Embryonic facial prominence (tissue), 1 donor: ENCODE measurements around the gene CCNY.

Experiments
- DNase-seq: peaks from one replicate; pipeline ENCODE4 v3.0.0-alpha.2; 2016; ENCODE audit errors: extremely low spot score

The CCNY gene

DNA sequence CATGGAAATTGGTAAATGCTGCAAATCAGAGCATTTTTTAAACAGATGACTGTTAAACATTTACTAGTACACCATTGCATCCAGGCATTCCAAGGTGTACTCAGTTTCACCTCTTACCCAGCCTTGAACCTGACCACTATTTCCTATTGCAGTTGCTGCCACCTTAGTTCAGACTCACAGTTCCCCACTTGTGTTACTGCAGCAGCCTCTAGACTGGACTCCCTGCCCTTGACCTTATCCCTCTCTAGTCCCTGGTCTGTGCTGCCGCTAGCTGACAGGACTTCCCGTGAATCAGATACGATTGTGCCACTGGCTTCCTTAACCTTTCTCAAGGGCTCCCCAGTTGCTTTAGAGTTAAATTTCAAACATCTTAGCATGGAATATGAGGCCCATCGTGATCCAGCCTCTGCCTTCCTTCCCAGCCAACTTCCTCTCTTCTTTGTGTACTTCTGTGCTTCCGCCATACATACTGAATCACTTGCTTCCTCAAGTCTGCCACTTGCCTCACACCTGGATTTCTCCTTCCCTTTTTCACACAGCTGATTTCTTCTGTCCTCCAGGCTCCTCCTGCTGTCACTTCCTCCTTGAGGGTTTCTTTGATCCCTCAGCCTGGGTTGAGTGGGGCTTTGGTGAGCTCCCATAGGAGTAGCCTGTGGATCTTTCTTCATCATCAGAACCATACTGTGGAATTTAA, 150.1 kb downstream of the CCNY start:
- DNase-seq = no peak

DNA sequence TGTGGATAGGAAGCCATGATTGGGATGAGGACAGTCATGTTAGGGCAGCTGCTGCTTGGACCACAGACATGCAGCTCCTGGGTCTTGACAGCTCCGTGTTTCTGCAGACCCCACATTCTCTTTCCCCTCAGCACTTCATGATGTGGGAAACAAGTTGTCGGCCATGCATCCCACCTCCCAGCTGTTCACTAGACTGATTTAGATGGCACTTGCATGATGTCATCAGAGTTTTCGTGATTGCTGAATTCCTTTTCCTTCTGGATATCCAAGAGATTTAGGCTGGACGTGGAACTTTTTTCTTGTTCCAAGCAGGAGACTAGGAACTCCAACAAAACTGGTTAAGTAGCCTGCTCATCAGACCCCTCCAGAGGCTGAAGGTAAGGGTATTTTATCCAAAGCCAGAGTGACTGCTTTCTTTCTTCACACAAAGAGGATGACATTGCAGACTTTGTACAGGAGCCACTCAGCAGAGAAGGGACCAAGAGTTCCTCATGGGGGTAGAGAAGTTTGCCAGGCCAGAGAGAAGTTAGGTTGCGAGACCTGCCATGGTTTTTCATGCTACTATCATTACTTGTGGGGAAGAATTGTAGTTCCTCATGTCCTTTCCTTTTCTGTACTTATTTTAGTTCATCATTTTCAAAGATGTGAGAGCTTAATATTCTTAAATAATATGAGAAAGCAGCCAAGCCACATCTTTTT, 151.2 kb downstream of the CCNY start:
- DNase-seq = no peak

- no peak for DNase-seq
Observed at GRCh38 chr10:35488228-35488627, 151.9 kb downstream of the CCNY start.

DNA sequence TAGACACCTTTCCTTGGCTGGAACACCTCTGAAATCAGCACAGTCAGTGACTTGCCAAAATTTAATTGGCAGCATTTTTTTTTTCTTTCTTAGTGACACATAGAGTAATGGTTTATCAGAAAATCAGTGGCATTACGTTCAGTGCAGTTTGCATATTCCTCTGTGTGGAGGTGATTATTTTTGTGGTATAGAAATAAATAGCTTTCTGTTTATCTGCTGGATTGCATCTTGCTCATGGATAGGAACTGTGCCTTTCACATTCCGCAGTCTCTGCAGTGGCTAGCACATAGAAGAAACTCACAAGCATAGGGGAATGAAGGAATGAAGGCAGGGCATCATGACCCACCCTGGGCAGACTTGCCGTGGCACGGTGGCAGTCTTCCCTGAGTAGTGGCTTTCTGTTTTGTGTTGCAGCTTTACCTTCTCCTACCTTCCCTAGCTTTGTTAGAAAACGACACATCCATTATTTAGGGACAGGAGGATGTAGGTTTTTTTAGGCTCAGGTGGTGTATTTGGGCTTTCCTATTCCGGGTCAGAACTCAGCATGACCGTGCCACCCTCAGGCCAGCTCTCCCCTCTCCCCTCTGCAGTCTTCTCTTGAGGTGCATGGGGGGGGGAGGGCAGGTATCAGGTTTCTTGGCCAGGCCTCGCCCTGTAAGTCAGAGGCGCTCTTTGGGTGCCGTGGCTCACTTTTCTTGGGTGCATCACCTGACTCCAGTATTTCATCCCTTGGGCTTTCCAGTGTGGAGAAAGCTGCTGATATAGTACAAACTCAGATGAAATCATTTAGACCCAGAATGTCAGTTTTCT, 156.3 kb downstream of the CCNY start:
- no peak for DNase-seq

DNA sequence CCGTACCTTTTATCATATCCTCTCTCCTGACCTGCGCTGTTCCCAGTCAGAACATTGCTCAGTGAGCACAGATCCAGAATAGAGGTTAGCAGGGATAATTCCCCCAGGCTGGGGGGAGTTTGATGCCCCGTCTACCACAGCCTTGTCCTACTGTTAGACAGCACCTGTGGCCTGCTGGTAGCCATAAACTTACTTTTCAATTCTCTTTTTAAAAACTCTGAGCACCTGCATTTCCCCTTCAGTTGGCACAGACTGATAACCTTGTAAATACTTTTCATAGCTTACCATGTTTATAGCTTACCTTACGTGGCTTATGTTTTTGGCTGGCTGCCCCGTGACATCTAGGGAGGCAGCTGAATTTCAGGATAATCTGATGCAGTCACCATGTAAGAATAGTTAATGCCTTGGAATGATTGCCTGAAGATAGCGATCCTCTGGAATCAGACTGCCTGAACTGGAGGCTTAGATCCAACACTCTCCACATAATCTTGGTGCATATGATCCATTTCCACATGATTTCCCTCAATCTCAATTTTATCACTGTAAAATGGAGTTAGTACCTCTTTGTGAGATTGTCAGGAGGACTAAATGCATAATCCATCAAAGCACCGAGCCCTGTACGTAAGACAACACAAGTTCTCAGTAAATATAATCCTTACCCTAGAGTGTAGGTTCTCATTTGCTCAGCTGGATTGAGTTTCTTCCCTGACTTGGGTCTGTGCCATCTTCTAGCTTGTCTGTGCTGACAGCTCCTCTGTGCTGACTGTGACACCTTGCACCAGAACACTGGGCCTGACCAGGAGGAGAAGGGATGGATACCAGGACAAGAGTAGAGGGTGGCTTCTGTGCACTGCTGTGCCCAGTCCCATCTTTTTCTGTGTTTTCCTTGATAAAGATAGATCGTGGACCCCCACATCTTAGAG, 157.1 kb downstream of the CCNY start:
- no peak for DNase-seq

DNA sequence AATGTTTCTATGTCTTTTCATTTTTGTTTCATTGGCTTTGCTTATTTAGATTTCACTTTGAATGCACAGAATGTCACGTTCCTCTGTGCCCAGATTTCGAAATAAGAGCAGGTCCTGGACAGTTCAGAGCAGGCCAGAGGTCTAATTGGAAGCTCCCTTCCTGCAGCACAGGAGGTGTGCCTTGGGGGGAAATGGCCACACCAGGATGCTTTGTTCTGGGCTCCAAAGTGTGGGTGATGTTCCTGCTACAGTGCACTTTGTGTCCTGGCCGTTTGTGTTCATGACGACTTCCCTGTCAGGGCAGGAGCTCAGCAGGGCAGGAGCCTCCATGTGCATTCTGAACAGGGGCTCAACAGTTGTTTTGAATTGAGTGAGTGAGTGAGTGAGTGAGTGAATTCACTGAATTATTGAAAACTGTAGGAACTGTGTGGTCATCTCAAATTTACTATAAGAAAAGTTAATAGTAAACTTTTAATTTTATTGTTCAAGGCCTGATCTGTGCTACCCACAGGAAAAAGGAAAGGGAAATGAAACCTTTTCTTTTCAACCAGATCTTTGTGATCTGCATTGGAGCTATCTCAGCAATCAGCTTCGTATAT, 159.3 kb downstream of the CCNY start:
- DNase-seq = no peak

GRCh38 chr10:35497909-35498308, 161.6 kb downstream of the CCNY start:
- DNase-seq = no peak

- DNase-seq = no peak
Observed at GRCh38 chr10:35498693-35499092, 162.4 kb downstream of the CCNY start.

DNA sequence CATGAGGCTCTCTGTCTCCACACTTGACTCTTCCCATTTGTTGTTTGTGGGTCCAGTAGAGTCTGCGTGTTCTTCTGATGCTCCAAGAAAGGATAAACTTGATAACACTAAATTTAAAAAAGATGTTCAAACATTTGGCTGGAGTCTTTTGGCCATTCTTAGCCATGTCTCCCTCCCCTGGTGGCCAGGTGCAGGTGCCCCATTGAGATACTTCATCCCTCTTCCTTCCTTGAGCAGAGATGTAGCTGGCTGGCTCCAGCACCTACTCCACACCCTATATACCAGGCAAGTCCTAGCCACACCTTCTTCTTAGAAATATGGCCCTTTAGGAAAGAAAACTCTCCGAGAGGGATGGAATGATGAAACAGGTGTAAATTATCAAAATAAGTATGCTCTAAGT, 165.6 kb downstream of the CCNY start:
- DNase-seq = no peak

DNA sequence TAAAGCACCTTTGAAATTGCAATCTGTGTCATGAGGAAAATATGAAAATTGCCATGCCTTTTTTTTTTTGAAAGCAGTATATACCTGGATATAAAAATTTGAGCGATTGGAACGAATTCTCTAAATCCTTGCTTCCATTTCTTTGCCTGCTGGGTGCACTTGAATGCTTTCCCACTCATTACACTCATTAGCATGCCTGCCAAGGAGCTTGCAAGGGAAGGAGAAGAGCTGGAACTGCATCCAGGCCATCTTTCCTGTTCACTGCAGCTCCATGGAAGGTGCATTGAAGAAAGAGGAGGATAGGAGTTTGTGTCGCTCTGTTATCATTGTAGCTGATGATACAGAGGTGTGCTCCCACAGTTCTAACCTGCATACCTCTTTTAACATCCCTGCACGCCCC, 166.4 kb downstream of the CCNY start:
- DNase-seq = no peak

DNA sequence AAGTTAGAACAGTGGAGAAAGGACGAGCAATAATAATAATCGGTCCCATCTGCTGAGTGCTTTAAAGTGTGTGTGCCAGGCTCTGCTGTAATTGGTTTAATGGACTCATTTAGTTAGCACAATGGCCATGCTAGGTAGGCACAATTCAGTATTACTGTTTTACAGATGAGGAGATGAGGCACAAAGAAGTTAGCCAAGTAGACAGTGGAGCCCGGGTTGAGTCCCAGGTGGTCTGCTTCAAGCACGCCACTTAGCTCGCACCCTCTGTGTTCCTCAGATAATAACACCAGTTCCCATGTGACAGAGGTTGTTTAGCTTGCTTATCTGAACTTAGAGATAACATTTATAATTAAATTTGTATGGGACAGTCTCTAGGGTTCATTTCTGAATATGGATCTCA, 167.3 kb downstream of the CCNY start:
- no peak for DNase-seq

DNA sequence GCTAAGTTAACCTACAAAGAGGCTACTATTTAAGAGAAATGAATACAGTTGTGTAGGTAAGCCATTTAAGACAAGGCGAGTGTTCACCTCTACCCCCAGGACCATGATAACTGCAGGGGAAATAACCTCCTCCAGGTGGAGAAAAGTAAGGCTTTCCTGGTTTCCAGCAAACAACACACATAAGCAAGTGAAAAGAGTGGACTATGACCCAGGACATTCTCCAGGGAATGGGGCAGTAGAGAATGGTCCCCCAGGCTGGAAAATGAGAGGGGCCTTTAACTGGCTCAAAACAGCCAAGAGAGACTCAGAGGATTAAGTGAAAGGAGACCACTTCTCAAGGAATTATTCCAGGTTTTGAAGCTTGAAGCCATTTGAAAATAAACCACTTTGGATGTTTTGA, 167.8 kb downstream of the CCNY start:
- no peak for DNase-seq

DNA sequence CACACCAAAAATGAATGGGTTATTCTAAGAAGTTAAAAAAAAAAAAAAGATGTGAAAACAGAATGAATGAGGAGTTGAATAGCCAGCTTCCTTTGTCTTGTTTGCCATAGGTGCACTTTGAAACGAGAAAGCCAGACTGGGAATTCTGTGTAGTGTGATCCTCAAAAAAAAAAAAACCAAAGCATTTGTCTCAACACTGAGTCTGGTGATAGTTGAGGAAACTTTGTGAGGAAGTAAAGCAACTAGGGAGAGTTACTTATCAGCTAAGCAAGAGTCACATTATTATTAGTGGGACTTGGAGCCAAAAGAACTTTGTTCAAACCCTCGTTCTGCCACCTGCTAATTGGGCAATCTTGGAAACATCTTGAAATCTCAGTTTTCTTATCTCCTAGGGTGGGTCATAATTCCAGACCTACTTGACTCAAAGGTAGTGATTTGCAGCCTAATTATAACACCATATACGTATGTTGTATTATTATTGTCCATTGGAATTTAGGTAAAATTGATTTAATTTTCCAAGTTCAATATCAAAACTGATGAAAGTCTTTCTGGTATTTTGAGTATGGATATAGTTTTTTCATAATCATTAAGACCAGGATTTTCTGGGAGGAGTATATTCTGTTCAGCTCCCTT, 169.0 kb downstream of the CCNY start:
- no peak for DNase-seq

DNA sequence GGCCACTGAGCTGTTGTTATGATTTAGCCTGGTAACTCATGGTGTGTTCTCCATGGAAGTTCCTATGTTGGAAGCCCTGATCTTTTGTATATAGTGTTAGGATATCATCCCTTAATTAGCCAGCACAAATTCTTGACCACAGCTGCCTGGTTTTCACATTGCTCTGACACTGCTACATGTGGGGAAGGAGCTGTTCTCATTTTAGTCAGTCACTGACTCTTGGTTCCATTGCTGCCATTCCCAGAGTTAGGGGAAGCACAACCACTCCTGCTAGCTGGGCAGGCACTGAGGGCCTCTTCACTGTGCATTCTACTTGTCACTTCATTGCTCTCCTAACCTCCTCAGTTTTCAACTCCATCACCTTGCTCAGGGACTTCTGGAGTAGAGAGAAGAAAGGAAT, 170.4 kb downstream of the CCNY start:
- DNase-seq = no peak

DNA sequence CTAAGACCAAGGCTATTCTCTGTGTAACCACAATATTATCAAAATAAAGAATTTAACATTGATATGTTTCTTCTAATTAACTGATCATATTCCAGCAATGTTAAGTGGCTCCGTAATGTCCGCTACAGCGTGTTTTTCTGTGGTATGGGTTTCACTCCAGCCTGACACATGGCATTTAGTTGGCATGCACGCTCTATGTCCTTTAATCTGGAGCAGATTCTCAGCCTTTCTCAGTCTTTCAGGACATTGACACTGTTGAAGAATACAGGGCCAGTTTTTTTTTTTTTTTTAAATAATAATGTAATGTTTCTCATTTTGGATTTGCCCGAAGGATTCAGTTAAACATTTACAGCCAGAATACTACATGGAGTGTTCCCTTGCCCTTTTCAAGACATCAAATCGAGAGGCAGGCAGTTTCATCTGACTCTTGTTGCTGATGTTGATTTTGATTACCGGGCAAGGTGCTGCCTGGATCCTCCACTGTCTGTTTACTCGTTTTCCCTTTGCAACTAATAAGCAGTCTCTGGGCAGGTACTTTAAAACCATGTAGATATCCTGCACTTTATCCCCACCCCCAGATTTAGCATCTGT, 171.3 kb downstream of the CCNY start:
- no peak for DNase-seq

DNA sequence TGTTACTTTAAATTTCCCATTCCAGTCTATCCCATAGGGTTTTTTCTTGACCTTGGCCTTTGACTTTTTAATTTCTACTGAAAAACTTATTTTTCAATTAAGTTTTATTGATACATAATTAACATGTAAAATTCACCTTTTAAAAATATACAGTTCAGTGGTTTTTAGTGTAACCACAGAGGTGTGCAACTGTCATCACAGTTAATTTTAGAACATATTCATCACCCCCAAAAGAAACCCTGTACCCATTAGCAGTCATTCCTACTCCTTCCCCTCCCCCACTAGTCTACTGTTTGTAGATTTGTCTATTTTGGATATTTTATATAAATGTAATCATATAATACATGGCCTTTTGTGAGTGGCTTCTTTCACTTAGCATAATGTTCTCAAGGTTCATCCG, 172.3 kb downstream of the CCNY start:
- DNase-seq = no peak

GRCh38 chr10:35510891-35511290, 174.6 kb downstream of the CCNY start:
- no peak for DNase-seq

DNA sequence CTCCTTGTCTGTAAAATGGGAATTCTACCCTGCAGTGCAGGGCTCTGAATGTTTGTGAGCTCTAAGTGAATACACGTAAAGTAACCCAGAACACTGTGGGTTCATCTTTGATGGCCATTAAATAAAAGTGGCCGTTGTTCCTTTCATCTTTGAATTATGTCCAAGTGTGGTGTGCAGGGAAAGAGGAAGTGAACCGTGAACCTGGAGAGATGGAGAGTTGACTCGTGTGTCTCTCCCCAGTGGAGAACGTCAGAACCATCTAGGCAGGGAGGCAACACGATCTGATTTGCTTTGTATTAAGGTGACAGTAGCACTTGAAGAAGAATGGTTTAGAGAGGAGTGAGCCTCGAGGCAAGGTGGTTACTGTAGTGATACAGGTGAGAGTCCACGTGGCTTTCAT, 175.3 kb downstream of the CCNY start:
- DNase-seq = no peak

GRCh38 chr10:35516102-35516670, 179.9 kb downstream of the CCNY start:
- DNase-seq = no peak
